NT2/D1 (cell line): ENCODE data around the gene TRIM47.

ENCODE experiments used
- SUZ12 ChIP-seq: IDR thresholded peaks from 2 replicates; pipeline ENCODE4 v1.6.1; 2011; ENCODE audit not compliant: insufficient read length, insufficient read depth; ENCODE audit errors: extremely low read depth
- YY1 ChIP-seq: IDR thresholded peaks from 2 replicates; pipeline ENCODE4 v1.6.1; 2011; ENCODE audit not compliant: insufficient read length, insufficient read depth
- ZNF274 ChIP-seq: IDR thresholded peaks from 2 replicates; pipeline ENCODE4 v1.6.1; 2011; ENCODE audit warnings: mild to moderate bottlenecking, low read depth, low read length

GRCh38 chr17:75827308-75828075 is 50.9 kb downstream of the TRIM47 start:
- TF ChIP-seq SUZ12, result no peak
- TF ChIP-seq ZNF274, result no peak
- TF ChIP-seq YY1, result no peak
